Stimulated activated naive CD8-positive, alpha-beta T cell treated with anti-CD3 and anti-CD28 coated beads, Interleukin-15, Interleukin-2, amounts not matched to agents 100 ng/mL and 50 ng/mL, for 24 hours (primary cell): ENCODE results near the gene DUSP12.
A peak's percentile ranks its signal among the peaks of the same experiment; 100 is the strongest.
"Not testable (repeated sequence)": the region's sequence is repeated elsewhere in the genome, so short reads cannot be mapped to it uniquely, and the experiment has no call there.

Source experiments
- H3K27ac Mint-ChIP-seq: one replicate; pipeline ENCODE4 v1.8.0; 2021; ENCODE audit warnings: mild to moderate bottlenecking, mixed read lengths
- H3K27me3 Mint-ChIP-seq: one replicate; pipeline ENCODE4 v1.8.0; 2021; ENCODE audit warnings: mixed read lengths
- H3K36me3 Mint-ChIP-seq: one replicate; pipeline ENCODE4 v1.8.0; 2021; ENCODE audit warnings: low read depth, mixed read lengths
- H3K4me1 Mint-ChIP-seq: one replicate; pipeline ENCODE4 v1.8.0; 2021; ENCODE audit warnings: low read depth, mixed read lengths
- H3K4me3 Mint-ChIP-seq: one replicate; pipeline ENCODE4 v1.8.0; 2021; ENCODE audit warnings: mild to moderate bottlenecking, mixed read lengths
- H3K9me3 Mint-ChIP-seq: one replicate; pipeline ENCODE4 v1.8.0; 2021; ENCODE audit warnings: mixed read lengths

The DUSP12 gene

DNA sequence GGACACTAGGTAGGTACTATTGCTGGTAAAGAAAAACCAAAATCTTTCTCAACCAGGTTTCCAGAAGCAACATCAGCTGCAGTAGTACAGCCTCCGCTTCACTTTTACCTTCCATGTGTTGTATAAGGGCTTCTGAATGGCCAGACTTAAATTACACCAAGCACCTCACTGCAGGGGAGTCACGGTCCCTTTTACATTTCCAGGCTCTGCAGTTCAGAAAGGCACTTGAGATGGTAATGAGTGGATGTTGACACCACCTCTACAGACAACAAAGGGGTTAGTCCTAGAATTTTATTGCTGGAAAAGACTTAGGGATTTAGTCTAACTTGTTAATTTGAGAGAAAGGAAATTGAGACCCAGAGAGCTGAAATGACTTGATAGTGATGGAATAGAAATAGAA lies 12.0 kb upstream of the DUSP12 start:
- Mint-ChIP-seq H3K27me3 (peaks cover 1% of the 10 kb centered on the region), H3K36me3 (no peaks in the 10 kb centered on the region)

DNA sequence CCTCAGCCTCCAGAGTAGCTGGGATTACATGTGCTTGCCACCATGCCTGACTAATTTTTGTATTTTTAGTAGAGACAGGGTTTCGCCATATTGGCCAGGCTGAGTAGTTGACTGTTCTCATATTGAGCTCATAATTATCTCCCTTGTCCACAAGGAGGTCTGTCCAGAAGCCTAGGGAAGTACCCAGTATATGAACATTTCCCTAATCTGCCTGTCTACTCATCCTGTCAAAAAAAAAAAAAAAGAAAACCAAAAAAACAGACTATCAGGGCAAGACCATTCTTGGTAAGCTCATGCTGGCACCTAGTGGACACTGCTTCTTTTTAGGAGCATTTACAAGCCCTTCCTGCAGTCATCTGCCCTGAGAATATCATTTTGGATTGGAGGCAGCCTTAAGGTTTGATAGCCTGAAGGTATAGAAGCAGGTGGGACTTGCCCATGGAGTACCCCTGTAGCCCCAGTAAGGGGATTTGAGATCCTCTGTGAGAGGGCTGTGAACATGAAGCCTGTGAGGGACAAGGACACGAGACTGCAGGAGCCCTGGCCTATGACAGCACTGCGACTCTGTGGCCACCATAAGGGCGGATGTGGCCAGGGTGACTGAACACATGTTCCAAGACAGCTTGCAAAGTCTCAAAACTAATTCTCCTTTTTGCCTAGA lies 10.8 kb upstream of the DUSP12 start:
- Mint-ChIP-seq H3K4me1 (peaks cover 64% of the 10 kb centered on the region), H3K36me3 (no peaks in the 10 kb centered on the region), H3K27ac (peak overlapping the region; percentile 77), H3K27me3 (no peaks in the 10 kb centered on the region), H3K4me3 (no peak overlapping the region), H3K9me3 (no peaks in the 10 kb centered on the region)

More for the DNA sequence above, 12.0 kb upstream of the DUSP12 start:
- no peak overlapping the region for H3K27ac Mint-ChIP-seq
- peaks cover 54% of the 10 kb centered on the region for H3K4me1 Mint-ChIP-seq
- H3K9me3 Mint-ChIP-seq, result no peaks in the 10 kb centered on the region
- H3K4me3 Mint-ChIP-seq, result no peak overlapping the region

DNA sequence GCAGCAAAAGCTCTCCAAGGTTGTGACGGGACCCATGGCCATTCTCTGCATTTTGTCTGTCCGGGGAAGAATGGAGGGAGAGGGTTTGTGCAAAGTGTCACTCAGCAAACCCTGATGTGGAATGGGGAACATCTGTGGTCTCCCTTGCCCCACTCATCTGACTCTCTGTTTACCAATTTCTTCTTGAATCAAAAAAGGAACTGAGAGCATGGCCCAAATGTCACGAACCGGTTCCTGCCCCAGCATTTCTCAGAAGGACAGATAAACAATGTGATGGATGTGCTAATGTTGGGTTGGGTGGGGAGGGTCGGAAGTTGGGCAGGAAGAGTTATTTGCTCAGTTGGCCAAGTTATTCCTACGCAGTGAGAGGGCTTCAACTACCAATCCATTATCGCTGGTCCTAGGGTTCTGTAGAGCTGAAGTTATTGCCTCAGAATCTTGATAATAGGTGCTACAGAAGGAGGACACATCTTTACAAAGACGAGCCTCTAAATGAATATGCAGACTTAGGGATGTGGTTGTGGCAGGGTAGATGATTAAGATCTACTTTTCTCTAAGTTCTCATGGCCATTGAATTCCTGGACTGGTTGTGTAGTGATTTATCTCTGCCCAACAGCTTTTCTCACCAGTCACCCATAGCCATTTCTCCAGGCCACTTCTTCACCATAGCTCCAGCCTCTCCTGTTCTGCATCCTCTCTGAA lies 9.6 kb upstream of the DUSP12 start:
- Mint-ChIP-seq H3K27me3 (no peaks in the 10 kb centered on the region), H3K9me3 (no peaks in the 10 kb centered on the region), H3K4me1 (peaks cover 76% of the 10 kb centered on the region), H3K27ac (peak overlapping the region; percentile 77), H3K4me3 (no peak overlapping the region), H3K36me3 (no peaks in the 10 kb centered on the region)

DNA sequence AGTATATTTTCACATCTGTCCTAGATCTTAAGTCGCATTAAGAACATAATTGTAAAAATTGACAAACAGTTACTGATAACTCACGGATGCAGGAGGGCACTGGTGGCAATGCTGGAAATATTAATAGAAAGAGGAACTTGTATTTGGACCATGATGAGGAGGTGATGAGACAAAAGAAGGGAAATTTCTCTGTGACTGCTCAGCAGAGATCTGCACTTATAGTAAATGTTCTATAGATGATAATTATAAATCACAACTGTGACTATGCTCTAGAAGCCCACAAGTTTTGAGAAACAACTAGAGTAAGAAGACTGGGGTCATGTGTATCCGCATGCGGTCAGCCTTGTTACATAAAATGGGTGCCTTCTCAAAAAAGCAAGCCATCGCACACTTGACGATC lies 8.7 kb upstream of the DUSP12 start:
- no peak overlapping the region for H3K4me3 Mint-ChIP-seq
- no peak overlapping the region for H3K27ac Mint-ChIP-seq
- H3K36me3 Mint-ChIP-seq, result no peaks in the 10 kb centered on the region
- H3K4me1 Mint-ChIP-seq, result peaks cover 76% of the 10 kb centered on the region
- H3K27me3 Mint-ChIP-seq, result peaks cover 5% of the 10 kb centered on the region
- H3K9me3 Mint-ChIP-seq, result no peaks in the 10 kb centered on the region

GRCh38 chr1:161743231-161743630 lies 6.4 kb upstream of the DUSP12 start:
- Mint-ChIP-seq H3K9me3 (no peaks in the 10 kb centered on the region), H3K4me1 (peaks cover 68% of the 10 kb centered on the region), H3K27me3 (peaks cover 9% of the 10 kb centered on the region), H3K4me3 (no peak overlapping the region), H3K36me3 (no peaks in the 10 kb centered on the region), H3K27ac (no peak overlapping the region)

DNA sequence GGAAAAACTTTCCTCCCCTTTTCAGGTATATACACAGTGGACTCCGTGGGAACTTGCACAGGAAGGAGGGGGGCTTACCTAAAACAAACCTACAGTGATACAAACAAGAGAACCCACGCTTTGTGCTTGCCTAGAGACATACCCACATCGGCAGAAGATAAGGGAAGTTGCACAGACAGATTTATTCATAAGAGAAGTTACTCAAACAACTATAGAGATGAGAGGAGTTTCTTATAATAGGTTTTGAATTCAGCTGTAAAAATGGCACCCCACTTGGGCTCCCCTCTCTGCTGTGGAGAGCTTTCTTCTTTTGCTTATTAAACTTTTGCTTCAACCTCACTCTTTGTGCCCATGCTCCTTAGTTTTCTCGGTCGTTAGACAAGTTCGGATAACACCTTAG lies 1.8 kb upstream of the DUSP12 start:
- Mint-ChIP-seq H3K27ac (no peak overlapping the region), H3K36me3 (peaks cover 14% of the 10 kb centered on the region), H3K9me3 (no peaks in the 10 kb centered on the region), H3K4me1 (peaks cover 66% of the 10 kb centered on the region), H3K27me3 (peaks cover 9% of the 10 kb centered on the region), H3K4me3 (no peak overlapping the region)

DNA sequence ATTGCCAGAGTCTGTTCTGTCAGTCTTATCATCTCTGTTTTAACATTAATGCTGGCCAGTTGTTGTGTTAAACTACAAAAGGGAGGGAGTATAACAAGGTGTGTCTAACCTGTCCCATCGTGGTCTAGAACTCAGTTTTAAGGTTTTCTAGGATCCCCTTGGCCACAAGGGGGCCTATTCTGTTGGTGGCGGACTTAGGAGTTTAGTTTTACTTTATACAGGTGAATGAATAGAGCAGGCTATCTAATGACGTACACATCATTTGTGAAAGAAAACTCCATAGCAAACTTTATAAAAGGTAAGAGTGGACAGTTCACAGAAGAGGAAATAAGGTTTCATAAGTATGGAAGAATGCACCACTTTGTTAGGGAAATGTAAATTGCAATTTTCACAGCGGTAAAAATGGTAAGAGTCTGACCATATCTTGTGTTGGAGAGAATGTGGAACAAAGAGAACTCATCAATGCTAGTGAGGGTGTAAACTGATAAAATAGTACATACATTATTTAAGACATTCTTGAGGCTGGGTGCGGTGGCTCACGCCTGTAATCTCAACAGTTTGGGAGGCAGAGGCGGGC lies 14.0 kb downstream of the DUSP12 start:
- Mint-ChIP-seq H3K27me3 (no peaks in the 10 kb centered on the region), H3K36me3 (peaks cover 11% of the 10 kb centered on the region), H3K4me3 (peak overlapping the region; percentile 70), H3K9me3 (no peaks in the 10 kb centered on the region), H3K4me1 (peaks cover 49% of the 10 kb centered on the region), H3K27ac (no peak overlapping the region)

GRCh38 chr1:161766102-161766981 lies 16.8 kb downstream of the DUSP12 start, which contains the start of gene ATF6:
ATF6 (plus strand) TSS chr1:161766320; CDS start chr1:161766361, 41 bp downstream.
- H3K4me3 Mint-ChIP-seq, result peak within 1 kb of the TSS; percentile 99
- H3K27ac Mint-ChIP-seq, result peak within 1 kb of the TSS; percentile 98
- H3K9me3 Mint-ChIP-seq, result no peaks in the 10 kb centered on the region
- H3K27me3 Mint-ChIP-seq, result no peaks in the 10 kb centered on the region
- peaks cover 3% of the 10 kb centered on the region for H3K36me3 Mint-ChIP-seq
- H3K4me1 Mint-ChIP-seq, result peaks cover 55% of the 10 kb centered on the region

- Mint-ChIP-seq H3K27ac (no peak overlapping the region), H3K36me3 (peaks cover 3% of the 10 kb centered on the region), H3K4me1 (peaks cover 47% of the 10 kb centered on the region), H3K4me3 (peak overlapping the region; percentile 63), H3K27me3 (no peaks in the 10 kb centered on the region), H3K9me3 (no peaks in the 10 kb centered on the region)
These were observed 18.9 kb downstream of the DUSP12 start for GRCh38 chr1:161768461-161768860.

GRCh38 chr1:161768986-161769672 lies 19.5 kb downstream of the DUSP12 start:
- no peak overlapping the region for H3K27ac Mint-ChIP-seq
- peaks cover 40% of the 10 kb centered on the region for H3K4me1 Mint-ChIP-seq
- no peaks in the 10 kb centered on the region for H3K9me3 Mint-ChIP-seq
- no peaks in the 10 kb centered on the region for H3K27me3 Mint-ChIP-seq
- no peak overlapping the region for H3K4me3 Mint-ChIP-seq
- H3K36me3 Mint-ChIP-seq, result peaks cover 3% of the 10 kb centered on the region

DNA sequence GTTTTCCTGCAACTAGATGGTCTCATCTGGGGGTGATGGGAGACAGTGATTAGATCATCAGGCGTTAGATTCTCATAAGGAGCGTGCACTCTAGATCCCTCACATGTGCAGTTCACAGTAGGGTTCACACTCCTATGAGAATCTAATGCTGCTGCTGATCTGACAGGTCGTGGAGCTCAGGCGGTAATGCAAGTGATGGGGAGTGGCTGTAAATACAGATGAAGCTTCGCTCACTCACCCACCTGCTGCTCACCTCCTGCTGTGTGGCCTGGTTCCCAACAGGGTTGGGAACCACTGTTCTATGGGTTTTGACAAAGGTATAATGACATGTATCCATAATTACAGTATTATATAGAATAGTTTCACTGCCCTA lies 20.1 kb downstream of the DUSP12 start:
- peaks cover 40% of the 10 kb centered on the region for H3K4me1 Mint-ChIP-seq
- not testable (repeated sequence) for H3K36me3 Mint-ChIP-seq, H3K4me3 Mint-ChIP-seq, H3K27me3 Mint-ChIP-seq, H3K27ac Mint-ChIP-seq, H3K9me3 Mint-ChIP-seq

DNA sequence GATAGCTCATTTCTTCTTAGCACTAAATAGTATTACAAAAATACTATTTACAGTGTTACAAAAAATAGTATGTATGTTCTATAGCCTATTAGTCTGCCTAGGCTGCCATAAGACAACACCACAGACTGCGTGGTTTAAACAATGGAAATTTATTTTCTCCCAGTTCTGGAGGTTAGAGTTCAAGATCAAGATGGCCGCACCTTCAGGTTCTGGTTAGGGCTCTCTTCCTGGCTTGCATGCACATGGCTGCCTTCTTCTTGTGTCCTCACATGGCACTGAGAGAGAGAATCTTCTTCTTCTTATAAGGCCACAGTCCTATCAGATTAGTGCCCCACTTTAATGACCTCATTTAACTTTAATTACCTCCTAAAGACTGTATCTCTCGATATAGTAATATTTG lies 20.7 kb downstream of the DUSP12 start:
- Mint-ChIP-seq H3K9me3 (no peaks in the 10 kb centered on the region), H3K4me1 (peaks cover 36% of the 10 kb centered on the region), H3K36me3 (peaks cover 3% of the 10 kb centered on the region), H3K27ac (peak overlapping the region; percentile 70), H3K27me3 (no peaks in the 10 kb centered on the region), H3K4me3 (no peak overlapping the region)

- Mint-ChIP-seq H3K27ac (no peak overlapping the region), H3K4me3 (no peak overlapping the region), H3K27me3 (no peaks in the 10 kb centered on the region), H3K9me3 (no peaks in the 10 kb centered on the region), H3K4me1 (peaks cover 31% of the 10 kb centered on the region), H3K36me3 (peaks cover 3% of the 10 kb centered on the region)
These were observed 21.6 kb downstream of the DUSP12 start for GRCh38 chr1:161771161-161771560.

DNA sequence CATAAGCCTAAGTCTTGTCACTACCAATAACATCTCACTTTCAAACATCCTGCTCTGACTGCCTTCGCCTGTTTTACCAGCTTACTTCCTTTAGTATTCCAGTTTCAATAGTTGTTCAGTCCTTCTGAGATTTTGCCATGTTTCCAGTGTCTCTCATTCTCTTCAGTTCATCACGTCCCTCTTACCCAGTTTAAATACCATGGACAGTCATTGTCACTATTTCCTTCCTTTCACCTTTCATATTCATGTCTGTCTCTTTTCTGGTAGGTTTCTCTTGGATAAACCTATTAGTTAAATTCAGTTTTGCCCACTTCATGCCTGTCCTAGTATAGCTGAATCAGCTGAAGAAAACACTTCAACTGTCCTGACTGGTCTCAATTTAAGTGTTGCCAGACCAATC lies 22.4 kb downstream of the DUSP12 start:
- Mint-ChIP-seq H3K27me3 (no peaks in the 10 kb centered on the region), H3K9me3 (no peaks in the 10 kb centered on the region), H3K4me3 (no peak overlapping the region), H3K36me3 (peaks cover 3% of the 10 kb centered on the region), H3K27ac (no peak overlapping the region), H3K4me1 (peaks cover 22% of the 10 kb centered on the region)
